Suprapubic skin (tissue), 4 donors: ENCODE measurements around the gene KCNA10.

ENCODE experiments used
- CTCF ChIP-seq, 2 donors: fragments of 200-600 bp in 1 of 2; fragments of 450-650 bp in 1 of 2; sonication (generic) in 1 of 2; IDR thresholded peaks; one replicate each; pipeline ENCODE4 v1.5.1; 2016 to 2019; ENCODE audit warnings: antibody characterized with exemption in 2 of 2, mild to moderate bottlenecking in 1 of 2, moderate library complexity in 1 of 2
- POLR2A ChIP-seq, 2 donors: fragments of 450-650 bp; IDR thresholded peaks; one replicate each; pipeline ENCODE4 v1.6.1; 2017; ENCODE audit warnings: antibody characterized with exemption in 2 of 2, mild to moderate bottlenecking in 2 of 2, moderate library complexity in 2 of 2
- POLR2AphosphoS5 ChIP-seq, 3 donors: sonication (generic); formaldehyde crosslinking; IDR thresholded peaks; one replicate each; pipeline ENCODE4 v1.6.1; 2017; ENCODE audit warnings: antibody characterized with exemption in 3 of 3

GRCh38 chr1:110559157-110559556, 40.2 kb upstream of the KCNA10 start:
- TF ChIP-seq CTCF (IDR thresholded peaks at IDR 0.05) (no peak), POLR2AphosphoS5 (IDR thresholded peaks at IDR 0.05) (no peak), POLR2A (IDR thresholded peaks at IDR 0.05) (no peak)
